Measurements from ENCODE around the gene THOC1. TPM values are rescaled to one million over a fixed set of nuclear protein-coding genes. Genes with fewer than 3 reads are reported as not detected.
A peak's percentile ranks its signal among the peaks of the same experiment; 100 is the strongest.

The THOC1 gene
- polyA plus RNA-seq, 1 of the 3 experiments (the other 2 are of a cell fraction): 12.3 TPM

- TF ChIP-seq SMC3 (IDR thresholded peaks at IDR 0.05; ENCODE audit: low read depth, low read length): no peak
- TF ChIP-seq TAF1 (IDR thresholded peaks at IDR 0.05; ENCODE audit: borderline replicate concordance, low read depth, low read length): no peak
- no peak for TF ChIP-seq ELF1 (IDR thresholded peaks at IDR 0.05)
- TF ChIP-seq SIN3A (IDR thresholded peaks at IDR 0.05; ENCODE audit: borderline replicate concordance, low read depth, low read length): no peak
- TF ChIP-seq EP300 (IDR thresholded peaks at IDR 0.05; ENCODE audit: borderline replicate concordance in 1 of 2, low read depth in 1 of 2, low read length in 1 of 2): no peak
- no peak for TF ChIP-seq USF2 (IDR thresholded peaks at IDR 0.05; ENCODE audit: borderline replicate concordance, low read depth, low read length)
- TF ChIP-seq FOSL2 (IDR thresholded peaks at IDR 0.05; ENCODE audit: borderline replicate concordance, low read depth): no peak
Observed at GRCh38 chr18:213505-213904, 54.3 kb downstream of the THOC1 start (continued).

- POLR2A ChIA-PET: no interaction called here
Observed at GRCh38 chr18:212780-213179, 55.1 kb downstream of the THOC1 start.

More at GRCh38 chr18:212780-213179, 55.1 kb downstream of the THOC1 start:
- Histone ChIP-seq H3K4me1 (ENCODE audit: control insufficient read depth in 1 of 2, insufficient read depth in 2 of 2, low read depth in 1 of 2, low read length in 1 of 2) (no peaks in the 10 kb centered on the region), H3K79me2 (ENCODE audit: insufficient read depth) (peaks cover 15% of the 10 kb centered on the region), H3F3A (replicated peaks; ENCODE audit: insufficient read depth) (peaks cover 23% of the 10 kb centered on the region), H3K27me3 (ENCODE audit: insufficient read depth) (no peaks in the 10 kb centered on the region), H2AFZ (ENCODE audit: low read depth) (no peak overlapping the region), H3K36me3 (replicated peaks in 1 of 2; ENCODE audit: control insufficient read depth in 1 of 2, insufficient read depth in 2 of 2, low read length in 1 of 2) (peaks cover 87 to 91% of the 10 kb centered on the region in 2 experiments), H3K9ac (no peak overlapping the region), H3K9me3 (no peaks in the 10 kb centered on the region), H3K4me3 (ENCODE audit: low read depth in 2 of 2, low read length in 1 of 2) (no peak overlapping the region), H3K9me2 (no peaks in the 10 kb centered on the region), H4K20me1 (ENCODE audit: insufficient read depth) (no peaks in the 10 kb centered on the region), H3K4me2 (no peak overlapping the region), H3K27ac (ENCODE audit: low read depth in 2 of 2, low read length in 1 of 2) (no peak overlapping the region)
- CTCF ChIA-PET: no interaction called here
- peak; percentile 8 for DNase-seq
- 97% methylated on average over 1 of the region's 1 CpG for WGBS (ENCODE audit: low lambda C conversion rate)
- TF ChIP-seq RFX5 (IDR thresholded peaks at IDR 0.05; ENCODE audit: low read length) (no peak), TAF1 (IDR thresholded peaks at IDR 0.05; ENCODE audit: borderline replicate concordance, low read depth, low read length) (no peak), CTCF (IDR thresholded peaks at IDR 0.05) (peak; percentile 40), REST (IDR thresholded peaks at IDR 0.05; ENCODE audit: low read depth, low read length) (no peak), MXI1 (IDR thresholded peaks at IDR 0.05; ENCODE audit: low read depth, low read length) (no peak)
